Measurements from ENCODE around the gene CTNND2. TPM values are rescaled to one million over a fixed set of nuclear protein-coding genes. Genes with fewer than 3 reads are reported as not detected.

The CTNND2 gene
- total RNA-seq, 1 donor from 2014 or later, result 2.5 TPM

GRCh38 chr5:11277323-11277722 is 626.9 kb downstream of the CTNND2 start:
- Mint-ChIP-seq H3K36me3 (ENCODE audit: unreplicated experiment) (no peaks in the 10 kb centered on the region), H3K27me3 (ENCODE audit: unreplicated experiment) (no peaks in the 10 kb centered on the region), H3K4me1 (ENCODE audit: unreplicated experiment) (no peaks in the 10 kb centered on the region), H3K4me3 (ENCODE audit: unreplicated experiment) (no peak overlapping the region), H3K27ac (ENCODE audit: unreplicated experiment) (no peak overlapping the region), H3K9me3 (ENCODE audit: unreplicated experiment) (peaks cover 4% of the 10 kb centered on the region)
- TF ChIP-seq CTCF (IDR thresholded peaks at IDR 0.05), result no peak
- DNase-seq (ENCODE audit: extremely low spot score, unreplicated experiment), result no peak

- no peak overlapping the region for H3K27ac Mint-ChIP-seq (ENCODE audit: unreplicated experiment)
- no peaks in the 10 kb centered on the region for H3K27me3 Mint-ChIP-seq (ENCODE audit: unreplicated experiment)
- H3K4me3 Mint-ChIP-seq (ENCODE audit: unreplicated experiment), result no peak overlapping the region
- DNase-seq (ENCODE audit: extremely low spot score, unreplicated experiment), result no peak
- no peaks in the 10 kb centered on the region for H3K9me3 Mint-ChIP-seq (ENCODE audit: unreplicated experiment)
- H3K36me3 Mint-ChIP-seq (ENCODE audit: unreplicated experiment), result no peaks in the 10 kb centered on the region
- no peak for TF ChIP-seq CTCF (IDR thresholded peaks at IDR 0.05)
- no peaks in the 10 kb centered on the region for H3K4me1 Mint-ChIP-seq (ENCODE audit: unreplicated experiment)
These were observed 630.9 kb downstream of the CTNND2 start for GRCh38 chr5:11273180-11273903.

- no peak for TF ChIP-seq CTCF (IDR thresholded peaks at IDR 0.05)
- Mint-ChIP-seq H3K27me3 (ENCODE audit: unreplicated experiment) (peaks cover 2% of the 10 kb centered on the region), H3K4me3 (ENCODE audit: unreplicated experiment) (no peak overlapping the region), H3K4me1 (ENCODE audit: unreplicated experiment) (no peaks in the 10 kb centered on the region), H3K9me3 (ENCODE audit: unreplicated experiment) (no peaks in the 10 kb centered on the region), H3K27ac (ENCODE audit: unreplicated experiment) (no peak overlapping the region), H3K36me3 (ENCODE audit: unreplicated experiment) (no peaks in the 10 kb centered on the region)
- DNase-seq (ENCODE audit: extremely low spot score, unreplicated experiment), result no peak
These were observed 634.7 kb downstream of the CTNND2 start for GRCh38 chr5:11269515-11269914.

GRCh38 chr5:11268891-11269290 is 635.4 kb downstream of the CTNND2 start:
- no peak overlapping the region for H3K4me3 Mint-ChIP-seq (ENCODE audit: unreplicated experiment)
- H3K9me3 Mint-ChIP-seq (ENCODE audit: unreplicated experiment), result no peaks in the 10 kb centered on the region
- peaks cover 2% of the 10 kb centered on the region for H3K27me3 Mint-ChIP-seq (ENCODE audit: unreplicated experiment)
- H3K4me1 Mint-ChIP-seq (ENCODE audit: unreplicated experiment), result no peaks in the 10 kb centered on the region
- no peak overlapping the region for H3K27ac Mint-ChIP-seq (ENCODE audit: unreplicated experiment)
- no peak for DNase-seq (ENCODE audit: extremely low spot score, unreplicated experiment)
- TF ChIP-seq CTCF (IDR thresholded peaks at IDR 0.05), result no peak
- no peaks in the 10 kb centered on the region for H3K36me3 Mint-ChIP-seq (ENCODE audit: unreplicated experiment)

- Mint-ChIP-seq H3K9me3 (ENCODE audit: unreplicated experiment) (no peaks in the 10 kb centered on the region), H3K4me3 (ENCODE audit: unreplicated experiment) (no peak overlapping the region), H3K27me3 (ENCODE audit: unreplicated experiment) (peaks cover 2% of the 10 kb centered on the region), H3K4me1 (ENCODE audit: unreplicated experiment) (no peaks in the 10 kb centered on the region), H3K27ac (ENCODE audit: unreplicated experiment) (no peak overlapping the region), H3K36me3 (ENCODE audit: unreplicated experiment) (no peaks in the 10 kb centered on the region)
- no peak for TF ChIP-seq CTCF (IDR thresholded peaks at IDR 0.05)
- no peak for DNase-seq (ENCODE audit: extremely low spot score, unreplicated experiment)
These were observed 637.9 kb downstream of the CTNND2 start for GRCh38 chr5:11266331-11266730.
